ENCODE measurements around the gene MAST4. TPM values are rescaled to one million over a fixed set of nuclear protein-coding genes. Genes with fewer than 3 reads are reported as not detected.

Gene MAST4
- total RNA-seq, 4 donors from 2014 or later = 16.2 to 32.8 (median 25.0) TPM

DNA sequence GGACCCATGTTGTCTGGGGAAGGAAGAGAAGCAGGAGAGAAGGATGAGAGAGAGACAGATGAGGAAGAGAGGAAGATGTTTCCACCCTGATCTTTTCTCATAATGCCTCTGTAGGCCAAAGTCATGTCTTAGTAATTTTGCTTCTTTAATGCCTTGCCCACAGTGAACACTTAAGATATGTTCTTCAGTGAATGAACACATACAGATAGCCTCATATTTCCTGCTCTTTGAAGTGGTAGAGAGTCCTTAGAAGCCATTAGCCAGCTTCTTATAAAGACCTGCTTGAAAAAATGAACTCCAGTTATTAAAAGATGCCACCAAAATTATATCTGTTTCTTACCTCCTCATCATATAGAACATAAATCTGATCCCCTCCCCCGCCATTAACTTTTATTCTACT lies 356.0 kb downstream of the MAST4 start:
- no peaks in the 10 kb centered on the region for H3K36me3 ChIP-seq
- no peak overlapping the region for H3K4me3 ChIP-seq
- H3K9me3 ChIP-seq = no peaks in the 10 kb centered on the region
- 91 to 100% methylated on average over 1 of the region's 1 CpG for WGBS, 2 donors (ENCODE audit: low coverage in 1 of 2)
- ATAC-seq = no peak
- no peaks in the 10 kb centered on the region for H3K4me1 ChIP-seq
- TF ChIP-seq, protein P1, sequence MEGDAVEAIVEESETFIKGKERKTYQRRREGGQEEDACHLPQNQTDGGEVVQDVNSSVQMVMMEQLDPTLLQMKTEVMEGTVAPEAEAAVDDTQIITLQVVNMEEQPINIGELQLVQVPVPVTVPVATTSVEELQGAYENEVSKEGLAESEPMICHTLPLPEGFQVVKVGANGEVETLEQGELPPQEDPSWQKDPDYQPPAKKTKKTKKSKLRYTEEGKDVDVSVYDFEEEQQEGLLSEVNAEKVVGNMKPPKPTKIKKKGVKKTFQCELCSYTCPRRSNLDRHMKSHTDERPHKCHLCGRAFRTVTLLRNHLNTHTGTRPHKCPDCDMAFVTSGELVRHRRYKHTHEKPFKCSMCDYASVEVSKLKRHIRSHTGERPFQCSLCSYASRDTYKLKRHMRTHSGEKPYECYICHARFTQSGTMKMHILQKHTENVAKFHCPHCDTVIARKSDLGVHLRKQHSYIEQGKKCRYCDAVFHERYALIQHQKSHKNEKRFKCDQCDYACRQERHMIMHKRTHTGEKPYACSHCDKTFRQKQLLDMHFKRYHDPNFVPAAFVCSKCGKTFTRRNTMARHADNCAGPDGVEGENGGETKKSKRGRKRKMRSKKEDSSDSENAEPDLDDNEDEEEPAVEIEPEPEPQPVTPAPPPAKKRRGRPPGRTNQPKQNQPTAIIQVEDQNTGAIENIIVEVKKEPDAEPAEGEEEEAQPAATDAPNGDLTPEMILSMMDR (IDR thresholded peaks at IDR 0.05) = no peak
- TF ChIP-seq POLR2AphosphoS5 (IDR thresholded peaks at IDR 0.05) = no peak
- TF ChIP-seq POLR2A (IDR thresholded peaks at IDR 0.05) = no peak
- TF ChIP-seq EP300 (IDR thresholded peaks at IDR 0.05) = no peak
- H3K27ac ChIP-seq = no peak overlapping the region
- H3K27me3 ChIP-seq = no peaks in the 10 kb centered on the region

DNA sequence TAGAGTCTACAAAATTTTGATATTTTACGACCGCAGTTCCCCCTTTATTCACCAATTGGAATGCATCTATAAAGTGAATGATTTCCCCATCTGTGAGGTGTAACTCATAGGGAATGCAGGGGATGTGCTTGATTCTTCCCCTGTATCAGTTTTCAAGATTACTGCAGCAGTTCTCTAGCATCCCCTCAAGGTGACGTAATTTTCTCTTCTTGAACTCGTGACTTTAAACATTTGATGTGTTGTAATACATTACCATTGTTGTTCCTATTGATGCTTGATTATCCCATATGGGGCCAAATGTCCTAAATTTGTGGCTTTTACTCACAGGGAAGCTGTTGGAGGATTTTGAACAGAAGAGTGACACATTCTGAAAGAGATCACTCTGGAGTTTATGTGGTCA lies 360.2 kb downstream of the MAST4 start:
- H3K27me3 ChIP-seq = no peaks in the 10 kb centered on the region
- TF ChIP-seq POLR2A (IDR thresholded peaks at IDR 0.05) (no peak), POLR2AphosphoS5 (IDR thresholded peaks at IDR 0.05) (no peak), EP300 (IDR thresholded peaks at IDR 0.05) (no peak)
- TF ChIP-seq, protein P1 (IDR thresholded peaks at IDR 0.05) = no peak
- peaks cover 0 to 28% (median 12%) of the 10 kb centered on the region in 3 donors for H3K4me1 ChIP-seq
- WGBS, 2 donors (ENCODE audit: low coverage in 1 of 2) = 93 to 97% methylated on average over 4 of the region's 4 CpGs
- H3K9me3 ChIP-seq = no peaks in the 10 kb centered on the region
- no peak for ATAC-seq
- no peak overlapping the region for H3K27ac ChIP-seq
- no peak overlapping the region for H3K4me3 ChIP-seq
- H3K36me3 ChIP-seq = no peaks in the 10 kb centered on the region

DNA sequence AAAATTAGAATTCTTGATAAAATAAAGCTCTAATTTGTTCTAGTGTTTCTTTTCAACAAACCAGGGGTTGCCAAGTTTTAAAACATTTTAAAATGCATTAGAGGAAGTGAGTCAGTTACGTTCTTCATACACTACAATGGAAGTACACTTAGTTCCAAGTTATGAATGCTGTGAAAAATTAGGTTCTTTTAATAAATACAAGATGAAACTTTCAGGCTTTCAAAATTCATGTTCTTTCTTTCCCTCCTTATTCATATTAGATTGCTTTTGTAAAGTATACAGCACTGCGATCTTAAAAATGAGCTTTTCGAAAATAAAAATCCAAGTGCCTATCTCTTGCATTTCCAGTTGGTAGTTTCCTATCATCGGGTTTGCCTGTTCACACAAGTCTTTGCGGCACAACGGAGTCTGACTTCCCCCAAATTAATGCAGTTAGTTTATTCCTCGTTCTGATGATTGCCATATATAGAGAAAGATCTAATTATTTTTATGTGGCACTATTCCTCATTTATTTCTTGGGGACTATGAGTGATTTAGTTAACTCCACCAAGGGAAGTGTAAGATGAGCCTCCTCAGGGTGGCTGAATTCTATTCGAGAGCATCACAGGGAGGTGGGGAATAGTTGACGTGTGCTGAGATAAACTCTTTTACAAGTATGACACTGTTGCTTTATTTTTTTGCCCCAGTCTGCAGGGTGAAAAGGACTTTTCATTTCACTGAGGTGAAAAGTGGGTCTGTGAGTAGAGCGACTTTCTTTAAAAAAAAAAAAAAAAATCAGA lies 362.2 kb downstream of the MAST4 start:
- H3K27ac ChIP-seq = peak overlapping the region; percentile 35 to 77 (median 72)
- H3K4me3 ChIP-seq = peak overlapping the region; percentile 42 to 47
- TF ChIP-seq POLR2AphosphoS5 (IDR thresholded peaks at IDR 0.05) = peak; percentile 2
- TF ChIP-seq, protein P1 (IDR thresholded peaks at IDR 0.05) = no peak
- no peaks in the 10 kb centered on the region for H3K36me3 ChIP-seq
- H3K9me3 ChIP-seq = no peaks in the 10 kb centered on the region
- ATAC-seq = peak; percentile 68
- no peaks in the 10 kb centered on the region for H3K27me3 ChIP-seq
- H3K4me1 ChIP-seq = peaks cover 0 to 28% (median 12%) of the 10 kb centered on the region in 3 donors
- 7 to 16% methylated on average over 10 of the region's 10 CpGs for WGBS, 2 donors (ENCODE audit: low coverage in 1 of 2)

DNA sequence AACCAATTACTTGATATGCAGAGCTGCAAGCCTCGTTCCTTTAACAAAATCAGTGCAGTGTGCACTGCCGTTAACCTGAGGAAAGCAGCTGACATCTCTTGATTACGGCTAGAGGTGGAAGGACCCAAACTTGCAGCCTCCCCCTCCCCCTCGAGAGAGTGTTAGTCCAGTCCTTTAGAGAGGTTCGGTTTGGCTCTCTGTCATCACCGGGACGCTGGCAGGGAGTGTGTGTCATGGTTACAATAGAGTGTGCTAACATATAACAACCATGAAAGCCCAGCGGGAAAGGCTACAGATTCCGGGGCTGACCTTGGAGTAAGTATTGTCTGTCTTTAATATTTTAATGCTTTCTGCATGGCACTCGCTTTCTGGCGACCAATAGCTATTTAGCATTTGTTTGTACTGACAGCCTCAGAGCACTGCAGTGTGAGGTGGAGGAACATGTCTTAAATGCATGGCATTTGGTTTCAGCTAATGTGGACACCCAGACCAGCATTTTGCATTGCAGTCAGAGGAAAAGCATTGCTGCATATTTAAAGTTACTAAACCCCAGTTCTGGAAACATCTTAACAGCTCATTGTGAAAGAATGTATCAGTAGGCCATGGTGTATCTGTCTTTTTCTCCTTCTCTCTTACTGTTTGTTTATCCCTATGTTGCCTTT lies 362.9 kb downstream of the MAST4 start:
- H3K4me1 ChIP-seq = peaks cover 0 to 28% (median 12%) of the 10 kb centered on the region in 3 donors
- 10 to 25% methylated on average over 4 to 10 of the region's 11 CpGs for WGBS, 2 donors (ENCODE audit: low coverage in 1 of 2)
- ATAC-seq = peak; percentile 65

More for the DNA sequence above, 362.9 kb downstream of the MAST4 start:
- Histone ChIP-seq H3K9me3 (no peaks in the 10 kb centered on the region), H3K36me3 (no peaks in the 10 kb centered on the region), H3K4me3 (peak overlapping the region; percentile 42 to 47), H3K27ac (peak overlapping the region; percentile 35 to 77 (median 72)), H3K27me3 (no peaks in the 10 kb centered on the region)
- TF ChIP-seq POLR2AphosphoS5 (IDR thresholded peaks at IDR 0.05) = peak; percentile 32
- TF ChIP-seq, protein P1 (IDR thresholded peaks at IDR 0.05) = no peak

Measured in gastroesophageal sphincter (tissue), 4 donors.